GM11168 (cell line): Measurements from ENCODE around the gene OPN4.

ENCODE experiments used
- in situ Hi-C: fragments of 300-500 bp; cut with MboI; formaldehyde crosslinking; loops from one replicate; pipeline ENCODE4 v1.12.0; 2022; ENCODE audit warnings: low sequenced_read_pairs; ENCODE audit not compliant: unreplicated experiment

The OPN4 gene

DNA sequence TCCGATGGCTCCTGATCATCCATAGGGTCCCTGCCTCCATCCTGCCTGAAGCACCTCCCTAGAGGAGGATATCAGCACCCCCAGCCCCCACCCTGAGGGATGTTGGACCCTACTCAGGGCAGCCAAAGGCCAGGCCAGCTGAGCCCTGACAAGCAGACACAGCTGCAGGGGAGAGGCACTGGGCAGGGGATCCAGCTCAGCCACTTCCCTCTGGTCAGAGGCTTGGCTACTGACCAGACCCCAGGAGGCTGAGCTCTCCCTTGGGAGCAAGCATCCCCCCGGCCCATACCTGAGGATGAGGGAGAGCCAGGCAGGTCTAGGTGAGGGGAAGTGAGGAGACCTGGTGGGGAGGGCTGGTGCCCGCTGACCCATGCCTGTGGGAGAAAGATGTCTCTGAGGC is 20.6 kb downstream of the OPN4 start:
- in situ Hi-C loops: no loop called here

DNA sequence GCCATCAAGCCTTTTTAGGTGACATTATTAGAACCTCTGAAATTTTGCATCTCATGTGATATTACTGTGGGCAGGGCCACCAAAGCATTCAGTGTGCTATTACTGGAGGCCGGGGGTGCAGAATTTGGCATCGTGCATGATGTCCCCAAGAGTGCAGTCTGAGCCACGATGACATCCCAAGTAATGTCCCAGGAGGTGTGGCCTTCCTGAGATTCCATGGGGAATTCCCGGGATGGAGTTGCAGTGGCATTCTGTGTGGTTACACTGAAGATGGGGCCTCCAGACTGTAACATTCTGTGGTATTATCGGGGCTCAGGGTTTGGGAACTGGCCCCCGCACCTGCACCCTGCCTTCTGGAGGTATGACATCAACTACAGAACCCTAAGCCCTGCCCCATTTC is 23.0 kb downstream of the OPN4 start:
- in situ Hi-C loops: no loop called here

- in situ Hi-C loops: no loop called here
Measured at GRCh38 chr10:86678999-86679792, 24.8 kb downstream of the OPN4 start.

DNA sequence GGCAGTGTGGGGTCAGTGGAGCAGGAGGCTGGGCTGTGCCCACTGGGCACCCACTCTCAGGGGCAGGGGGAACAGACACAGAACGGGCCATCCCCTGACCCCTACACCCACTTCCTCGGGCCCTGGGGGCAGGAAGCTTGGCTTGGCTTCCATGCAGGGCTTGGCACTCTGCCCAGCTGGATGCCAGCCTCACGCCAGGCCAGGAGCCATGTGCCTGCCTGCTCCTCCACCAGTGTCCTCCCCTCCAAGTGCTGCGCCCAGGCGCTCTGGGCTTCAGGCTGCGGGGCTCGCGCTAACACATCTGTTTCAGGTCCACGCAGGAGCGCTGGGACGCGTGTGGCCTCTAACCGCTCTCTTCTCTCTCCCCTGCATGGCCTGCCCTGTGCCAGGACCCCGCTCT is 26.7 kb downstream of the OPN4 start:
- in situ Hi-C loops: no loop called here

GRCh38 chr10:86681722-86682386 is 27.5 kb downstream of the OPN4 start:
- in situ Hi-C loops: no loop called here

GRCh38 chr10:86682675-86683074 is 28.3 kb downstream of the OPN4 start:
- in situ Hi-C loops: no loop called here

DNA sequence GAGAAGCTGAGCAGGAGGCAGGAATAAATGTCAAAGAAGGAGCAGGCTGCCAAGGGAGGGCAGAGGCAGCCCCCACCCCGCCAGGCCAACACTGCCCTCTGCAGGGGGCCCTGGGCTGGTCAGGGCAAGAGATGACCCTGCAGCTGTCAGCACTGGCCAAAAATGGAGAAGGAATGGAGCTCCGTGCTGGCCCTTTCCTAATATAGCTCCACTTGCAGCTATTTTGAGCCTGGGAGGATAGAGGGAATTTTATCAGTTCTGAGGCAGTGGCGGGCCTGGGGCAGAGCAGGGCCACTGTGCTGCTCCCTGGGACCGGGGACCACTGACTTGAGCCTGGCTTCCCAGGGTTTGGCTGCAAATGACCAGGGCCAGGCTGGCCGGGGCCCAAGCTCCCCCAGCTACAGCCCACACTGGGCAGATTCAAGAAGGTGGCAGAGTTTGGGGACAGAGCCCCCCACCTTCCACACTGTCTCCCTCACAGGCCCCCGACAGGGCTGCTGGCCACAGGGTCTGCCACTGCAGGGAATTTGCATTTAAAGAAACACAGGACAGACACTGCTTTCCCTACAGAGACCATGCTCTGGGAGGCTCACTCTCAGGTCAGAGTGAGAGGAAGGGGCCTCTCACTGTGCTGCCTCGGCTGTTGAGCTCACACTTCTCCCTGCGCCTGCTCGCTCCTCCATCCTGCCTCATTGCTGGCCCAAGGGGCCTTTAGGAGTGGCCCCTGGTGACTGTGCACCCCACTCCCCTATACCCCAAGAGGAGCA is 30.2 kb downstream of the OPN4 start:
- in situ Hi-C loops: no loop called here

DNA sequence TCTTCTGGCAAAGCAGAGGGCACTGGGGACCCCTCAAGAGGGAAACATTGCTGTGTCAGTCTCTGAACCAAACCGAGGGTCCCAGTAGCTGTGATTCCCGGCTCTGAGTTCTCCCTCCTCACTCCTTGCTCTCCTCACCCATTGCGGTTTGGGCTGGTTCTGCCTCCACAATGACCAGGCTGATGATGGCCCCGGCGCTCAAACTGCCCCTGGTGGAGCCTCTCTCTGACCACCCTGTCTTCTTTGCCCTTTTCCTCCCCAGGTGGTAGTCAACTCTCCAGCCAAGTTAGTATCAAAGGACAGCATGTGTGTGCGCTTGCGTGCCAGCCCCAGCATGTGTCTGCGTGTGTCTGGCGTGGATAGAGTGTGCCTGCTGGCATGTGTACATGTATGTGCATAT is 31.1 kb downstream of the OPN4 start:
- in situ Hi-C loops: no loop called here

DNA sequence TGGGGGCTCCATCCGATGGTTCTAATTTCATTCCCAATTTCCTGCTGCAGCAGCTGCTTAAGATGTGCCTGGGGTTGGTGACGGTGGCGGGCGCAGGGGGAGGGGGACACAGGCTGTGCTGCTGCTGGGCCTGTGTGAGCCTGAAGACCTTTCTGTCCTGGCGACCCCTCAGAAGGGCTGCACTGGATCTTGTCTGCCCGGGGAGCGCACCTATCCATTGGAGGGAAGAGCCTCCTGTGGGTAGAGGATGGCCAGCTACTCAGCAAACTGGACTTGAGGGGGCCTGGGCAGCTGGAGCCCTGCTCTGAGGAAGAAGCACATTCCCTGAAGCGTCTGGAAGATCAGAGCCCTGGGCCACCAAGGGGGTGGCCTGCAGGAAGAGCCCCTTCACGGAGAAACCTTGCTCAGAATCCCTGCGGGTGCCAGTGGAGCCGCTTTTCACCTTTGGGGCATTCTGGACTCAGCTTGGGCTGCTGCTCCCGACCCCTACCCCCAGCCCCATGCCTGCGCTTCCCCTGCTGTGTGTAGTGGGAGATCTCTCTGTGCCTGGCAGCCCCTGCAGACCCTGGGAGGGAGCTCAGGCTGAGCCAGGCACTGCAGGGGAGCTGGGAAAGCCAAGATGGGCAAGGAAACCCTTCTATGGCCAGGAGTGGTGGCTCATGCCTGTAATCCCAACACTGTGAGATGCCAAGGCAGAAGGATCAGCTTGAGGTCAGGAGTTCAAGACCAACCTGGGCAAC is 31.7 kb downstream of the OPN4 start:
- in situ Hi-C loops: no loop called here

GRCh38 chr10:86686972-86687371 is 32.6 kb downstream of the OPN4 start:
- in situ Hi-C loops: no loop called here

DNA sequence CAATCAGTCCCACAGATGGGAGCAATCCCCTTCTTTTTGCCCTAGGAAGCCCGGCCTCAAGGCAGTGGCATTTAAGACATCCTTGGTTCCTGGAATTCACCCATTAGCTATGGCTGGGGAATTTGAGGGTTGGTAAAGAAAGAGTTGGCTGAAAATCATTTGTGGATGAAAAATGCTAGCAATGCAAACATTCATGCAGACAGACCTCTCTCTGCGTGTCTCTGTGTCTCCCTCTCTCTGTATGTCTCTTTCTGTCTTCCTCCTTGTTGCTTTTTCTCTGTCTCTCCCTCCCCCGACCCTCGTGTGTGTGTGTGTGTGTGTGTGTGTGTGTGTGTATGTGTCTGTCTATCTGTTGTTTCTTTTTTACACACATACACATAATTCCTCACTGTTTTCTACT is 33.4 kb downstream of the OPN4 start:
- in situ Hi-C loops: no loop called here

- in situ Hi-C loops: no loop called here
Measured at GRCh38 chr10:86688398-86688921, 34.1 kb downstream of the OPN4 start.

GRCh38 chr10:86689146-86689545 is 34.8 kb downstream of the OPN4 start:
- in situ Hi-C loops: no loop called here

- in situ Hi-C loops: no loop called here
Measured at GRCh38 chr10:86690231-86690630, 35.9 kb downstream of the OPN4 start.

DNA sequence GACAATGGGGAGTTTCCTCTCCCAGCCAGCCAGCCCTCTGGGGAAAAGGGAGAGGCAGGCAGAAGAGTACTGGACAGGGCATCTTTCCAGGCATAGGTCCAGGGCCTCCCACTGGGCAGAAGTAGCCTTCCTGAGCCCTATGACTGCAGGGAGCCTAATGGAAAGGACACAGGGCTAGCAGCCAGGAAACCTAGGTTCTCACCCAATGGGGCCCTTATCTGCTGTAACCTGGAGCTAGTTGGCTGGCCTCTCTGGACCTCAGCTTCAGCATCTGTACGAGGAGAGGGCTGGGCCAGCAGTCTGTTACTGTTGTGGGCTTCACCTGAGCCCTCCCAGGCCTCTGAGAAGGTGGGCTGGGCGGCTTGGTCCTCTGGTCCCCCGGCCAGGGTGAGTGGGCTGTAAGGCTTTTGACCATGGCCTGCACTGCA is 36.3 kb downstream of the OPN4 start:
- in situ Hi-C loops: no loop called here

- in situ Hi-C loops: no loop called here
Measured at GRCh38 chr10:86691333-86692022, 37.1 kb downstream of the OPN4 start.

GRCh38 chr10:86692023-86692514 is 37.7 kb downstream of the OPN4 start:
- in situ Hi-C loops: no loop called here

DNA sequence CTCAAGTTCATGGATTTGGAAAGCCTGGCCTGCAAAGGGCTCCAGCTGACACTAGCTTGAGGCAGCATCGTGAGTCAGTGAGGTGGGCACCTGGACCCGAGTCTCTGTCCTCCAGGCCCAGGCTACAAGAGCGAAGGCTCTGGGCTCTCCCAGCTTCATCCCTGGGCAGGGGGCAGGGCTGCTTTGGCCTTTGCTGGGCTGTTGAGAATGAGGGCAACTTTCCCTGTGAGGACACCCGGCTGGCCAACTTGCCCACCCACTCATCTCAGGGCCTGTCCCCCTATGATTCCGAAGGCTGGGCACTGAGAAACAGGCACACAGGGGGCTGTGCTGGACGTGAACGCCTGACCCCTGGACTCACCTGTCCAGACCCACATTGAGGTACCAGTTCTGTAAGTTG is 38.3 kb downstream of the OPN4 start:
- in situ Hi-C loops: no loop called here

- in situ Hi-C loops: no loop called here
Measured at GRCh38 chr10:86693275-86693674, 38.9 kb downstream of the OPN4 start.
